ENCODE results near the gene LPP.

LPP gene

DNA sequence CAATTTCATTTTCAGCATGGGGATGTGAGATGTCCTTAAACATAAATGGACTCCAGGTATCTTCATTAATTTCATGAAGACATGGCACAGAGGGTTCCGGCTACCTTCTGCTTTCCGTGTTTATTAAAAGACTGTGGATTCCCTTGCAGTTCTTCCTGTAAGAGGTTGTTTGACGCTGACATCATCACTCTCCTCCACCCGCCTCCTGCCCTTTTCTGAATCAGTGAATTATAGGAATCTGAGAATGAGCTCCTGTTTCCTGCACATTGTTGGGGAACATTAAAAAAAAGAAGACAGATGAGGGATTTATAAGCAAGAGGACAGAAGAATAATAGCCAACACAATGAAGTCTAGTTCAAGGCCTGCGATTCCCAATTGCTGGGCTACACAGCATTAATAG, 191.3 kb downstream of the LPP start:
- Histone ChIP-seq H3K9me2 (ENCODE audit: low read depth, low read length) (no peaks in the 10 kb centered on the region), H3K79me2 (ENCODE audit: insufficient read depth, low read length) (no peaks in the 10 kb centered on the region), H3F3A (ENCODE audit: insufficient read depth, low read length) (0 out of 2 replicates have a peak, but pooled peaks cover 3% of the 10 kb centered on the region), H3K4me1 (ENCODE audit: insufficient read depth, low read length, severe bottlenecking) (peaks cover 25% of the 10 kb centered on the region), H4K20me1 (ENCODE audit: insufficient read depth, low read length) (no peaks in the 10 kb centered on the region), H2AFZ (ENCODE audit: low read length) (no peak overlapping the region), H3K9me3 (ENCODE audit: low read length) (no peaks in the 10 kb centered on the region), H3K4me3 (ENCODE audit: low read depth, low read length, poor library complexity, severe bottlenecking) (no peak overlapping the region), H3K27me3 (ENCODE audit: insufficient read depth, low read length) (no peaks in the 10 kb centered on the region), H3K36me3 (ENCODE audit: insufficient read depth, low read length) (no peaks in the 10 kb centered on the region), H3K9ac (ENCODE audit: low read length) (no peak overlapping the region), H3K27ac (ENCODE audit: low read depth, low read length, poor library complexity, severe bottlenecking) (no peak overlapping the region), H3K4me2 (ENCODE audit: low read length) (no peak overlapping the region)
- no peak for TF ChIP-seq EZH2 (IDR thresholded peaks at IDR 0.05; ENCODE audit: borderline replicate concordance, low read length)
- TF ChIP-seq, protein P1, sequence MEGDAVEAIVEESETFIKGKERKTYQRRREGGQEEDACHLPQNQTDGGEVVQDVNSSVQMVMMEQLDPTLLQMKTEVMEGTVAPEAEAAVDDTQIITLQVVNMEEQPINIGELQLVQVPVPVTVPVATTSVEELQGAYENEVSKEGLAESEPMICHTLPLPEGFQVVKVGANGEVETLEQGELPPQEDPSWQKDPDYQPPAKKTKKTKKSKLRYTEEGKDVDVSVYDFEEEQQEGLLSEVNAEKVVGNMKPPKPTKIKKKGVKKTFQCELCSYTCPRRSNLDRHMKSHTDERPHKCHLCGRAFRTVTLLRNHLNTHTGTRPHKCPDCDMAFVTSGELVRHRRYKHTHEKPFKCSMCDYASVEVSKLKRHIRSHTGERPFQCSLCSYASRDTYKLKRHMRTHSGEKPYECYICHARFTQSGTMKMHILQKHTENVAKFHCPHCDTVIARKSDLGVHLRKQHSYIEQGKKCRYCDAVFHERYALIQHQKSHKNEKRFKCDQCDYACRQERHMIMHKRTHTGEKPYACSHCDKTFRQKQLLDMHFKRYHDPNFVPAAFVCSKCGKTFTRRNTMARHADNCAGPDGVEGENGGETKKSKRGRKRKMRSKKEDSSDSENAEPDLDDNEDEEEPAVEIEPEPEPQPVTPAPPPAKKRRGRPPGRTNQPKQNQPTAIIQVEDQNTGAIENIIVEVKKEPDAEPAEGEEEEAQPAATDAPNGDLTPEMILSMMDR (IDR thresholded peaks at IDR 0.05; ENCODE audit: low read length) = no peak

DNA sequence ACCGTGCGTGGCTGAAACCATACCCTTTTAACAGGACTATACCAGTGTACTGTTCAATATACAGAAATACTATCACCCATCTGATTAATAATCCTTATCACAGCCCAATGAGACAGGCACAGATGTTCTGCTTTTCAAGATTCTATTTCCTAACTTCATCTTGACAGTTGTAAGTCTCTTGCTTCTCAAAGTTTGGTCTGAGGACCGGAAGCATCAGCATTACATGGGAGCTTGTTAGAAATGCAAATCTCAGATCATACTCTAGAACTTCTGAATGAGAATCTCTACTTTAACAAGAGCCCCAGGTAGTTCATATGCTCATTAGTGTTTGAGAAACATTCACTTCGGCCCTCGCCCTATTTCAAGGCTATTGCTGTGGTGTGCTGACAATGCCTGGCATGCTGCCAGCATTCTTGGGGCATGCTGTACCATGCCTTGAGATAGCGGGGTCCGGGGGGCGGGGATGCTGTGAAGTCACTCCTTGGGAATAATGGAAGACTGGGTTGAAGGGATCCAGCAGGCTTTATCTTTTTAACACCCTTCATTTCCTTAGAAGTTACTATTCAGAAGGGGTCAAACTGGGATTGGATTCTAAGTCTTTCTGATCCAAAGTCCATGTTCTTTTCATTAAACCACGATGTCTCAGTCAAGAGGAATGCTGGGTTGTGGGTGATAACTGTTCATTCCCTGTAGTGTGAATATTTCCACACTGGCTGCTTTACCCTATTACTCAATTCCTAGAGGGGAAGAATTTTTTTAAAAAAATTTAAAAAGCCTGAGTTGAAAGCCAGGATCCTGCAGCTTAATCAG, 194.7 kb downstream of the LPP start:
- Histone ChIP-seq H3K27ac (ENCODE audit: low read depth, low read length, poor library complexity, severe bottlenecking) (peak overlapping the region; percentile 6), H3K79me2 (ENCODE audit: insufficient read depth, low read length) (no peaks in the 10 kb centered on the region), H4K20me1 (ENCODE audit: insufficient read depth, low read length) (no peaks in the 10 kb centered on the region), H2AFZ (ENCODE audit: low read length) (no peak overlapping the region), H3K9ac (ENCODE audit: low read length) (no peak overlapping the region), H3K36me3 (ENCODE audit: insufficient read depth, low read length) (no peaks in the 10 kb centered on the region), H3K4me1 (ENCODE audit: insufficient read depth, low read length, severe bottlenecking) (peaks cover 35% of the 10 kb centered on the region), H3K9me2 (ENCODE audit: low read depth, low read length) (no peaks in the 10 kb centered on the region), H3F3A (ENCODE audit: insufficient read depth, low read length) (no peaks in the 10 kb centered on the region), H3K4me3 (ENCODE audit: low read depth, low read length, poor library complexity, severe bottlenecking) (no peak overlapping the region), H3K4me2 (ENCODE audit: low read length) (peak overlapping the region; percentile 17; the same call in 1 of the 2 replicates), H3K27me3 (ENCODE audit: insufficient read depth, low read length) (no peaks in the 10 kb centered on the region), H3K9me3 (ENCODE audit: low read length) (no peaks in the 10 kb centered on the region)
- no peak for TF ChIP-seq EZH2 (IDR thresholded peaks at IDR 0.05; ENCODE audit: borderline replicate concordance, low read length)
- TF ChIP-seq, protein P1 (IDR thresholded peaks at IDR 0.05; ENCODE audit: low read length) = no peak

DNA sequence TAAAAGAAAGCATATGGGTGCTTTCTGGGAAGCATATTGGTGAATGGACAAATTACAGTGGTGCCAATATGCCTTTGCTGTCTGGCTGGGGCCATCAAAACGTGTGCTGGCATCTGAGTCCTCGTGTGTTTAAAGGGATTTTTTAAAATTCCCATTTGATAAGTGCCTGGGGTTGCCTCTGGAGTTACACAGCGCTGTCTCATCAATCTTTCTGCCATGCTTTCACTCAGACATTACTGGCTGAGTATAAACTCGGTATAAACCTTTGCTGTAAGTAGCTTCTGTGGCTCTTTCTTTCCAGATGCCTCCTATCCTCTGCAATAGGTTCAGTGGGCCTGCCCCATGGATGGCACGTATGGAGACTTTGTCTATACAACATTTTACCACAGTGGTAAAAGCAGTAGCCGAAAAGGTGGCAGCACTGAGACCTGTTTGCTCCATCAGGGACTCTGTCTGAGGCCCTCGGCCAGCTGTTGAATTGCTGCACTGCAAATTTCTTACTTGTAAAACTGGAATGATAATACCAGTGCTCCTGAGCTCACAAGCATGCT, 195.5 kb downstream of the LPP start:
- Histone ChIP-seq H3K27me3 (ENCODE audit: insufficient read depth, low read length) (no peaks in the 10 kb centered on the region), H3K9me2 (ENCODE audit: low read depth, low read length) (no peaks in the 10 kb centered on the region), H4K20me1 (ENCODE audit: insufficient read depth, low read length) (no peaks in the 10 kb centered on the region), H3K9me3 (ENCODE audit: low read length) (no peaks in the 10 kb centered on the region), H3K4me3 (ENCODE audit: low read depth, low read length, poor library complexity, severe bottlenecking) (no peak overlapping the region), H3F3A (ENCODE audit: insufficient read depth, low read length) (no peaks in the 10 kb centered on the region), H2AFZ (ENCODE audit: low read length) (no peak overlapping the region), H3K27ac (ENCODE audit: low read depth, low read length, poor library complexity, severe bottlenecking) (no peak overlapping the region), H3K36me3 (ENCODE audit: insufficient read depth, low read length) (no peaks in the 10 kb centered on the region), H3K4me1 (ENCODE audit: insufficient read depth, low read length, severe bottlenecking) (peaks cover 39% of the 10 kb centered on the region), H3K4me2 (ENCODE audit: low read length) (no peak overlapping the region), H3K79me2 (ENCODE audit: insufficient read depth, low read length) (no peaks in the 10 kb centered on the region), H3K9ac (ENCODE audit: low read length) (no peak overlapping the region)
- no peak for TF ChIP-seq EZH2 (IDR thresholded peaks at IDR 0.05; ENCODE audit: borderline replicate concordance, low read length)
- TF ChIP-seq, protein P1 (IDR thresholded peaks at IDR 0.05; ENCODE audit: low read length) = peak; percentile 71
